Esophagus squamous epithelium (tissue), 4 donors: Measurements from ENCODE around the gene AHI1.

Experiments
- CTCF ChIP-seq, 6 experiments: fragments of 450-650 bp in 4 of 6; fragments of 200-600 bp in 2 of 6; sonication (generic) in 2 of 6; IDR thresholded peaks; one replicate each; pipeline ENCODE4 v1.5.1; 2016 to 2019; ENCODE audit warnings: antibody characterized with exemption in 6 of 6, mild to moderate bottlenecking in 4 of 6, moderate library complexity in 4 of 6
- POLR2A ChIP-seq, 4 donors: fragments of 450-650 bp; IDR thresholded peaks; one replicate each; pipeline ENCODE4 v1.6.1; 2017; ENCODE audit warnings: antibody characterized with exemption in 4 of 4, mild to moderate bottlenecking in 4 of 4, moderate library complexity in 3 of 4

- no peak for TF ChIP-seq CTCF (IDR thresholded peaks at IDR 0.05)
- TF ChIP-seq POLR2A (IDR thresholded peaks at IDR 0.05), result no peak
Observed at GRCh38 chr6:135257631-135258405, 239.7 kb downstream of the AHI1 start.
